H9 (cell line): ENCODE data around the gene GXYLT1. TPM values are rescaled to one million over a fixed set of nuclear protein-coding genes. Genes with fewer than 3 reads are reported as not detected.

ENCODE experiments used
- DNase-seq: peaks from one replicate; pipeline ENCODE4 v3.0.0-alpha.2; 2017
- H2AFZ ChIP-seq: one replicate; pipeline ENCODE4 v1.6.1; 2013; ENCODE audit warnings: mild to moderate bottlenecking, low read length, control low read depth, moderate library complexity
- H2AK5ac ChIP-seq: 2 replicates; pipeline ENCODE4 v1.6.1; 2013; ENCODE audit warnings: low read length, control low read depth, mixed read lengths; ENCODE audit not compliant: insufficient read length
- H2BK120ac ChIP-seq: one replicate; pipeline ENCODE4 v1.6.1; 2013; ENCODE audit warnings: low read depth, mild to moderate bottlenecking, low read length, control low read depth, inconsistent platforms; ENCODE audit not compliant: poor library complexity, severe bottlenecking
- H2BK12ac ChIP-seq: 2 replicates; pipeline ENCODE4 v1.6.1; 2013; ENCODE audit warnings: low read length, control low read depth, mixed read lengths, low read depth; ENCODE audit not compliant: insufficient read length
- H2BK15ac ChIP-seq: 2 replicates; pipeline ENCODE4 v1.6.1; 2013; ENCODE audit warnings: low read depth, low read length, control low read depth
- H2BK20ac ChIP-seq: one replicate; pipeline ENCODE4 v1.6.1; 2013; ENCODE audit warnings: low read depth, mild to moderate bottlenecking, low read length, control low read depth, inconsistent platforms; ENCODE audit not compliant: poor library complexity, severe bottlenecking
- H2BK5ac ChIP-seq: 2 replicates; pipeline ENCODE4 v1.6.1; 2013; ENCODE audit warnings: low read length, control low read depth, mixed read lengths; ENCODE audit not compliant: insufficient read length
- H3K14ac ChIP-seq: 2 replicates; pipeline ENCODE4 v1.6.1; 2013; ENCODE audit warnings: low read length, control low read depth; ENCODE audit not compliant: insufficient read depth
- H3K18ac ChIP-seq: 2 replicates; pipeline ENCODE4 v1.6.1; 2013; ENCODE audit warnings: low read depth, mild to moderate bottlenecking, mixed read lengths, low read length, control low read depth; ENCODE audit not compliant: insufficient read length
- H3K23ac ChIP-seq: 2 replicates; pipeline ENCODE4 v1.6.1; 2013; ENCODE audit warnings: low read length, control low read depth, mixed read lengths, low read depth; ENCODE audit not compliant: insufficient read length
- H3K23me2 ChIP-seq: 2 replicates; pipeline ENCODE4 v1.6.1; 2013; ENCODE audit warnings: low read depth, mild to moderate bottlenecking, mixed read lengths, low read length, control low read depth; ENCODE audit not compliant: insufficient read length, poor library complexity, severe bottlenecking
- H3K27ac ChIP-seq: 2 replicates; pipeline ENCODE4 v1.5.1; 2013; ENCODE audit warnings: low read length, control low read depth, mixed read lengths, low read depth; ENCODE audit not compliant: insufficient read length
- H3K27me3 ChIP-seq: 2 replicates; pipeline ENCODE4 v1.6.1; 2013; ENCODE audit warnings: low read length, control low read depth, inconsistent platforms; ENCODE audit not compliant: insufficient read depth
- H3K4ac ChIP-seq: 2 replicates; pipeline ENCODE4 v1.6.1; 2013; ENCODE audit warnings: low read depth, mild to moderate bottlenecking, control low read depth, inconsistent platforms, low read length, moderate library complexity
- H3K4me1 ChIP-seq: 2 replicates; pipeline ENCODE4 v1.6.1; 2013; ENCODE audit warnings: low read length, control low read depth, inconsistent platforms; ENCODE audit not compliant: insufficient read depth
- H3K4me2 ChIP-seq: 2 replicates; pipeline ENCODE4 v1.6.1; 2013; ENCODE audit warnings: low read length, control low read depth, mixed read lengths; ENCODE audit not compliant: insufficient read length, insufficient read depth
- H3K56ac ChIP-seq: 2 replicates; pipeline ENCODE4 v1.6.1; 2013; ENCODE audit warnings: low read depth, mild to moderate bottlenecking, mixed read lengths, low read length, control low read depth; ENCODE audit not compliant: insufficient read length
- H3K79me1 ChIP-seq: 2 replicates; pipeline ENCODE4 v1.6.1; 2013; ENCODE audit warnings: low read depth, mild to moderate bottlenecking, moderate library complexity, low read length, control low read depth, inconsistent platforms; ENCODE audit not compliant: insufficient read depth, poor library complexity, severe bottlenecking
- H3K79me2 ChIP-seq: 2 replicates; pipeline ENCODE4 v1.6.1; 2013; ENCODE audit warnings: low read length, control low read depth, inconsistent platforms; ENCODE audit not compliant: insufficient read depth
- H3K9ac ChIP-seq: 2 replicates; pipeline ENCODE4 v1.6.1; 2013; ENCODE audit warnings: low read length, control low read depth, mixed read lengths; ENCODE audit not compliant: insufficient read length; ENCODE audit errors: extremely low read depth
- H3K9me3 ChIP-seq: one replicate; pipeline ENCODE4 v1.6.1; 2013; ENCODE audit warnings: low read depth, low read length, inconsistent platforms; ENCODE audit not compliant: control insufficient read depth
- H3T11ph ChIP-seq: one replicate; pipeline ENCODE4 v1.6.1; 2013; ENCODE audit warnings: mild to moderate bottlenecking, low read length, control low read depth, inconsistent platforms
- H4K20me1 ChIP-seq: one replicate; pipeline ENCODE4 v1.6.1; 2013; ENCODE audit not compliant: control insufficient read depth, insufficient read length, insufficient read depth
- H4K5ac ChIP-seq: 2 replicates; pipeline ENCODE4 v1.6.1; 2013; ENCODE audit warnings: low read depth, mild to moderate bottlenecking, mixed read lengths, low read length, control low read depth; ENCODE audit not compliant: insufficient read length
- H4K8ac ChIP-seq: replicated peaks from 2 replicates; pipeline ENCODE4 v1.6.1; 2013; ENCODE audit warnings: low read length, control low read depth, mixed read lengths, low read depth; ENCODE audit not compliant: insufficient read length
- H4K91ac ChIP-seq: 2 replicates; pipeline ENCODE4 v1.6.1; 2013; ENCODE audit warnings: low read depth, mild to moderate bottlenecking, moderate library complexity, mixed read lengths, low read length, control low read depth; ENCODE audit not compliant: insufficient read length
- H3K27ac Mint-ChIP-seq, 3 experiments: 2 replicates in 2 of 3; 3 replicates in 1 of 3; pipeline ENCODE4 v1.8.0; 2020 to 2021; ENCODE audit warnings: mixed read lengths in 3 of 3, mild to moderate bottlenecking in 1 of 3, moderate library complexity in 1 of 3
- H3K27me3 Mint-ChIP-seq: 2 replicates; pipeline ENCODE4 v1.8.0; 2021; ENCODE audit warnings: low read depth, mild to moderate bottlenecking, moderate library complexity, mixed read lengths
- H3K36me3 Mint-ChIP-seq, 3 experiments: 2 replicates in 2 of 3; 3 replicates in 1 of 3; pipeline ENCODE4 v1.8.0; 2020 to 2021; ENCODE audit warnings: low read depth in 3 of 3, mixed read lengths in 3 of 3; ENCODE audit not compliant: insufficient read depth in 1 of 3
- H3K4me1 Mint-ChIP-seq, 2 experiments: 2 replicates each; pipeline ENCODE4 v1.8.0; 2020; ENCODE audit warnings: mixed read lengths in 2 of 2
- H3K4me3 Mint-ChIP-seq, 2 experiments: 2 replicates in 1 of 2; 3 replicates in 1 of 2; pipeline ENCODE4 v1.8.0; 2020 to 2021; ENCODE audit warnings: mild to moderate bottlenecking in 2 of 2, mixed read lengths in 2 of 2, moderate library complexity in 1 of 2
- H3K9me3 Mint-ChIP-seq, 2 experiments: 2 replicates in 1 of 2; 3 replicates in 1 of 2; pipeline ENCODE4 v1.8.0; 2020; ENCODE audit warnings: mild to moderate bottlenecking in 2 of 2, mixed read lengths in 2 of 2, moderate library complexity in 1 of 2
- WGBS: extraction: QIAGEN DNeasy Blood & Tissue Kit; methylation state at CpG from one replicate; pipeline ENCODE4 v1.1.7; 2013; ENCODE audit warnings: missing lambda C conversion rate, low lambda C conversion rate, mixed read lengths; ENCODE audit not compliant: insufficient read length; ENCODE audit errors: extremely low coverage; 5-methylcytosine and 5-hydroxymethylcytosine counted together
- total RNA-seq: library from RNA; stranded (reverse); gene quantifications from 2 replicates; pipeline ENCODE4 v1.2.1, GENCODE V29; 2021
- TF ChIP-seq, protein P1 (sequence below): fragments of 200-600 bp; sonication (generic); conservative IDR thresholded peaks from 3 replicates; pipeline ENCODE4 v1.8.0; 2021; ENCODE audit warnings: antibody characterized with exemption, mild to moderate bottlenecking

The GXYLT1 gene
- total RNA-seq, 1 experiment from 2014 or later: 14.5 TPM

DNA sequence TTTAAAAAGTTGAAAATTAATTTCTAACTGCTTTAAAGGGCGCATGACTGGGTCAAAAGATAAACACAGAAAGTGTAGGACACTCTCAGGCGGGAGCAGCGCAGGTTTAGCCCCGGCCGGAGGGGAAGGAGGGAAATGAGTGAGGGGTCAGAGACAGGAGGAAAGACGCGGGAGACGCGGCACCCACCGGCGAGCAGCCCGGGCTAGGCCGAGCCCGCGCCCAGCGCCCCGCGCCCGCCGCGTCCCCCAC, 591 bp downstream of the GXYLT1 start:
- no peak overlapping the region for H3K27ac ChIP-seq
- DNase-seq: no peak
- H2AFZ ChIP-seq: no peak overlapping the region
- no peak overlapping the region for H2BK120ac ChIP-seq
- H3K4me1 ChIP-seq: peaks cover 4% of the 10 kb centered on the region; the same call in 1 of the 2 replicates
- H3K9me3 Mint-ChIP-seq: no peaks in the 10 kb centered on the region
- H3K4ac ChIP-seq: no peak overlapping the region
- no peak overlapping the region for H3K23ac ChIP-seq
- H3K4me2 ChIP-seq: peak overlapping the region; percentile 93
- TF ChIP-seq, protein P1, sequence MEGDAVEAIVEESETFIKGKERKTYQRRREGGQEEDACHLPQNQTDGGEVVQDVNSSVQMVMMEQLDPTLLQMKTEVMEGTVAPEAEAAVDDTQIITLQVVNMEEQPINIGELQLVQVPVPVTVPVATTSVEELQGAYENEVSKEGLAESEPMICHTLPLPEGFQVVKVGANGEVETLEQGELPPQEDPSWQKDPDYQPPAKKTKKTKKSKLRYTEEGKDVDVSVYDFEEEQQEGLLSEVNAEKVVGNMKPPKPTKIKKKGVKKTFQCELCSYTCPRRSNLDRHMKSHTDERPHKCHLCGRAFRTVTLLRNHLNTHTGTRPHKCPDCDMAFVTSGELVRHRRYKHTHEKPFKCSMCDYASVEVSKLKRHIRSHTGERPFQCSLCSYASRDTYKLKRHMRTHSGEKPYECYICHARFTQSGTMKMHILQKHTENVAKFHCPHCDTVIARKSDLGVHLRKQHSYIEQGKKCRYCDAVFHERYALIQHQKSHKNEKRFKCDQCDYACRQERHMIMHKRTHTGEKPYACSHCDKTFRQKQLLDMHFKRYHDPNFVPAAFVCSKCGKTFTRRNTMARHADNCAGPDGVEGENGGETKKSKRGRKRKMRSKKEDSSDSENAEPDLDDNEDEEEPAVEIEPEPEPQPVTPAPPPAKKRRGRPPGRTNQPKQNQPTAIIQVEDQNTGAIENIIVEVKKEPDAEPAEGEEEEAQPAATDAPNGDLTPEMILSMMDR: no peak
- H3K9me3 ChIP-seq: no peaks in the 10 kb centered on the region
- no peaks in the 10 kb centered on the region for H3K36me3 Mint-ChIP-seq
- peaks cover 22% of the 10 kb centered on the region for H3K27me3 Mint-ChIP-seq
- no peak overlapping the region for H4K91ac ChIP-seq
- H2BK20ac ChIP-seq: no peak overlapping the region
- H3T11ph ChIP-seq: no peak overlapping the region
- peaks cover 4% of the 10 kb centered on the region for H3K79me1 ChIP-seq
- no peak overlapping the region for H2BK5ac ChIP-seq
- H2BK15ac ChIP-seq: no peak overlapping the region; the same call in 1 of the 2 replicates
- no CpG with 5 or more reads among the region's 21 CpGs for WGBS
- H3K4me1 Mint-ChIP-seq: peaks cover 26 to 28% of the 10 kb centered on the region in 2 experiments
- no peak overlapping the region for H2BK12ac ChIP-seq
- H3K56ac ChIP-seq: no peak overlapping the region
- peak overlapping the region; percentile 49 for H3K9ac ChIP-seq
- H3K14ac ChIP-seq: peak overlapping the region; percentile 92; the same call in 1 of the 2 replicates
- H3K4me3 Mint-ChIP-seq: peak overlapping the region; percentile 86 to 94
- no peaks in the 10 kb centered on the region for H4K20me1 ChIP-seq
- no peaks in the 10 kb centered on the region for H3K27me3 ChIP-seq
- H3K18ac ChIP-seq: no peak overlapping the region
- peaks cover 12% of the 10 kb centered on the region for H3K23me2 ChIP-seq
- H3K79me2 ChIP-seq: peaks cover 5% of the 10 kb centered on the region; the same call in 1 of the 2 replicates
- H4K8ac ChIP-seq: no peak overlapping the region
- H2AK5ac ChIP-seq: no peak overlapping the region
- H3K27ac Mint-ChIP-seq: peak overlapping the region in 2 of 3 experiments; percentile 22 to 42; a peak in 1 of 7 replicates
- no peak overlapping the region for H4K5ac ChIP-seq
